Measurements from ENCODE around the gene FILIP1L. TPM values are rescaled to one million over a fixed set of nuclear protein-coding genes. Genes with fewer than 3 reads are reported as not detected.

The FILIP1L gene
- total and polyA plus RNA-seq, 2 of the 13 experiments (the other 11 are each of a cell fraction or from before 2014, with no cell fraction given) = 8.1 to 187 TPM

GRCh38 chr3:100076731-100077529 lies 37.4 kb downstream of the FILIP1L start (continued):
- 0 out of 2 replicates have a peak, but pooled peaks have one; percentile 26 for TF ChIP-seq SATB2 (CRISPR knock-in tag; IDR thresholded peaks at IDR 0.05)
- no peak for TF ChIP-seq KDM1A (CRISPR knock-in tag; IDR thresholded peaks at IDR 0.05)
- TF ChIP-seq ZNF350 (CRISPR knock-in tag; IDR thresholded peaks at IDR 0.05; ENCODE audit: borderline replicate concordance, low read depth) = no peak
- no peak for TF ChIP-seq ZNF672 (CRISPR knock-in tag; IDR thresholded peaks at IDR 0.05)
- TF ChIP-seq FOXJ3 (CRISPR knock-in tag; IDR thresholded peaks at IDR 0.05; ENCODE audit: borderline replicate concordance) = peak; percentile 80; the same call in 1 of the 2 replicates
- TF ChIP-seq, protein P1, sequence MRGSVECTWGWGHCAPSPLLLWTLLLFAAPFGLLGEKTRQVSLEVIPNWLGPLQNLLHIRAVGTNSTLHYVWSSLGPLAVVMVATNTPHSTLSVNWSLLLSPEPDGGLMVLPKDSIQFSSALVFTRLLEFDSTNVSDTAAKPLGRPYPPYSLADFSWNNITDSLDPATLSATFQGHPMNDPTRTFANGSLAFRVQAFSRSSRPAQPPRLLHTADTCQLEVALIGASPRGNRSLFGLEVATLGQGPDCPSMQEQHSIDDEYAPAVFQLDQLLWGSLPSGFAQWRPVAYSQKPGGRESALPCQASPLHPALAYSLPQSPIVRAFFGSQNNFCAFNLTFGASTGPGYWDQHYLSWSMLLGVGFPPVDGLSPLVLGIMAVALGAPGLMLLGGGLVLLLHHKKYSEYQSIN (CRISPR knock-in tag; IDR thresholded peaks at IDR 0.05; ENCODE audit: borderline replicate concordance) = no peak
- TF ChIP-seq PAXIP1 (CRISPR knock-in tag; conservative IDR thresholded peaks at IDR 0.05) = peak; percentile 83; the same call in 1 of the 2 replicates
- no peak for TF ChIP-seq ZNF354B (CRISPR knock-in tag; IDR thresholded peaks at IDR 0.05)
- TF ChIP-seq, protein P2, sequence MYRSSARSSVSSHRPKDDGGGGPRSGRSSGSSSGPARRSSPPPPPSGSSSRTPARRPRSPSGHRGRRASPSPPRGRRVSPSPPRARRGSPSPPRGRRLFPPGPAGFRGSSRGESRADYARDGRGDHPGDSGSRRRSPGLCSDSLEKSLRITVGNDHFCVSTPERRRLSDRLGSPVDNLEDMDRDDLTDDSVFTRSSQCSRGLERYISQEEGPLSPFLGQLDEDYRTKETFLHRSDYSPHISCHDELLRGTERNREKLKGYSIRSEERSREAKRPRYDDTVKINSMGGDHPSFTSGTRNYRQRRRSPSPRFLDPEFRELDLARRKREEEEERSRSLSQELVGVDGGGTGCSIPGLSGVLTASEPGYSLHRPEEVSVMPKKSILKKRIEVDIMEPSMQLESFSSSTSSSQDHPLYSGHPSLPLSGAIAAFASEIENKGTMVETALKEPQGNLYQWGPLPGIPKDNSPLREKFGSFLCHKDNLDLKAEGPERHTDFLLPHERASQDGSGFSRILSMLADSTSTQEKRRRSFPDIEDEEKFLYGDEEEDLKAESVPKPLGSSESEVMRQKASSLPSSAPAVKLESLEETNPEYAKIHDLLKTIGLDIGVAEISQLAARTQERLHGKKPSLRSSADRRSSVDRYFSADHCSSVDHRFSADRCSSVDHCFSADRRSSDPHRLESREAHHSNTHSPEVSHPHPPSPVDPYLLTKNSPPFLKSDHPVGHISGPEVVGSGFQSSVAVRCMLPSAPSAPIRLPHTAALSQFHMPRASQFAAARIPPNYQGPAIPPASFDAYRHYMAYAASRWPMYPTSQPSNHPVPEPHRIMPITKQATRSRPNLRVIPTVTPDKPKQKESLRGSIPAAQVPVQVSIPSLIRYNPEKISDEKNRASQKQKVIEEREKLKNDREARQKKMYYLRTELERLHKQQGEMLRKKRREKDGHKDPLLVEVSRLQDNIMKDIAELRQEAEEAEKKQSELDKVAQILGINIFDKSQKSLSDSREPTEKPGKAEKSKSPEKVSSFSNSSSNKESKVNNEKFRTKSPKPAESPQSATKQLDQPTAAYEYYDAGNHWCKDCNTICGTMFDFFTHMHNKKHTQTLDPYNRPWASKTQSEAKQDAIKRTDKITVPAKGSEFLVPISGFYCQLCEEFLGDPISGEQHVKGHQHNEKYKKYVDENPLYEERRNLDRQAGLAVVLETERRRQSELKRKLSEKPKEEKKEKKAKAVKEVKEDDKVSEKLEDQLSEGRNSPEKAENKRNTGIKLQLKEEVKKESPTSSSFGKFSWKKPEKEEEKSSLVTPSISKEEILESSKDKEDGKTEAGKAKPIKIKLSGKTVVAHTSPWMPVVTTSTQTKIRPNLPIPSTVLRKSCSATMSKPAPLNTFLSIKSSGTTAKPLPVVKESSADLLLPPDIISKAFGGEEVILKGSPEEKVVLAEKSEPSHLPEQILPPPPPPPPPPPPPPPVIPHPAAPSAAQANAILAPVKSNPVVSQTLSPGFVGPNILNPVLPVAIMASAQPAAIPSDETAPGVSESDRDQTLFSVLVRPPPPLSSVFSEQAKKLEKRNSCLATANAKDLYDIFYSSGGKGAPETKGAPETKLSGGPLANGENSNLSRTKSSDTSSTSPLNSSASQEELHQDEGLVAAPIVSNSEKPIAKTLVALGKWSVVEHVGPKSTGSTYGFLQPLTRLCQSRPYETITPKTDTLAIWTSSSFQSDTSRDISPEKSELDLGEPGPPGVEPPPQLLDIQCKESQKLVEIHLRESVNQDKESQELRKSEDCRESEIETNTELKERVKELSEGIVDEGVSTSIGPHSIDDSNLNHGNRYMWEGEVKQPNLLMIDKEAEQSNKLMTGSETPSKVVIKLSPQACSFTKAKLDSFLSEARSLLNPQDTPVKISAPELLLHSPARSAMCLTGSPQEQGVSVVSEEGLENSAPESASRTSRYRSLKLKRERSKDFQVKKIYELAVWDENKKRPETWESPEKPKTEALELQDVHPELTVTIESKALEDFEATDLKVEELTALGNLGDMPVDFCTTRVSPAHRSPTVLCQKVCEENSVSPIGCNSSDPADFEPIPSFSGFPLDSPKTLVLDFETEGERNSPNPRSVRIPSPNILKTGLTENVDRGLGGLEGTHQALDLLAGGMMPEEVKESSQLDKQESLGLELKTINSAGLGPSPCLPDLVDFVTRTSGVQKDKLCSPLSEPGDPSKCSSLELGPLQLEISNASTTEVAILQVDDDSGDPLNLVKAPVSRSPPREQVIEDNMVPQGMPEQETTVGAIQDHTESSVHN (CRISPR knock-in tag; IDR thresholded peaks at IDR 0.05) = no peak
- TF ChIP-seq KDM6A (CRISPR knock-in tag; IDR thresholded peaks at IDR 0.05; ENCODE audit: low read depth) = peak; percentile 74
- no peak for TF ChIP-seq HES4 (CRISPR knock-in tag; IDR thresholded peaks at IDR 0.05; ENCODE audit: borderline replicate concordance)
- TF ChIP-seq, protein P3, sequence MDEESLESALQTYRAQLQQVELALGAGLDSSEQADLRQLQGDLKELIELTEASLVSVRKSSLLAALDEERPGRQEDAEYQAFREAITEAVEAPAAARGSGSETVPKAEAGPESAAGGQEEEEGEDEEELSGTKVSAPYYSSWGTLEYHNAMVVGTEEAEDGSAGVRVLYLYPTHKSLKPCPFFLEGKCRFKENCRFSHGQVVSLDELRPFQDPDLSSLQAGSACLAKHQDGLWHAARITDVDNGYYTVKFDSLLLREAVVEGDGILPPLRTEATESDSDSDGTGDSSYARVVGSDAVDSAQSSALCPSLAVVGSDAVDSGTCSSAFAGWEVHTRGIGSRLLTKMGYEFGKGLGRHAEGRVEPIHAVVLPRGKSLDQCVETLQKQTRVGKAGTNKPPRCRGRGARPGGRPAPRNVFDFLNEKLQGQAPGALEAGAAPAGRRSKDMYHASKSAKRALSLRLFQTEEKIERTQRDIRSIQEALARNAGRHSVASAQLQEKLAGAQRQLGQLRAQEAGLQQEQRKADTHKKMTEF (CRISPR knock-in tag; IDR thresholded peaks at IDR 0.05) = peak; percentile 86
- no peak for TF ChIP-seq SYNCRIP (IDR thresholded peaks at IDR 0.05; ENCODE audit: insufficient read depth, low read depth, low read length)
- peak; percentile 66 for TF ChIP-seq KAT8 (CRISPR knock-in tag; IDR thresholded peaks at IDR 0.05)

Measured in HepG2 (cell line).